Transverse colon (tissue), 4 donors: ENCODE data around the gene TMEM235.

Source experiments
- CTCF ChIP-seq, 5 experiments: fragments of 200-600 bp in 3 of 5; fragments of 450-650 bp in 2 of 5; sonication (generic) in 3 of 5; IDR thresholded peaks; 1 replicate in 2 of 5; 2 replicates in 3 of 5; pipeline ENCODE4 v1.5.1; 2016 to 2017; ENCODE audit warnings: antibody characterized with exemption in 5 of 5, inconsistent platforms in 3 of 5, mild to moderate bottlenecking in 2 of 5, moderate library complexity in 1 of 5
- EP300 ChIP-seq: sonication (generic); formaldehyde crosslinking; IDR thresholded peaks from one replicate; pipeline ENCODE4 v1.6.1; 2017; ENCODE audit warnings: antibody characterized with exemption, low read depth
- POLR2AphosphoS5 ChIP-seq, 3 donors: sonication (generic); formaldehyde crosslinking; IDR thresholded peaks; one replicate each; pipeline ENCODE4 v1.6.1; 2016; ENCODE audit warnings: antibody characterized with exemption in 3 of 3

DNA sequence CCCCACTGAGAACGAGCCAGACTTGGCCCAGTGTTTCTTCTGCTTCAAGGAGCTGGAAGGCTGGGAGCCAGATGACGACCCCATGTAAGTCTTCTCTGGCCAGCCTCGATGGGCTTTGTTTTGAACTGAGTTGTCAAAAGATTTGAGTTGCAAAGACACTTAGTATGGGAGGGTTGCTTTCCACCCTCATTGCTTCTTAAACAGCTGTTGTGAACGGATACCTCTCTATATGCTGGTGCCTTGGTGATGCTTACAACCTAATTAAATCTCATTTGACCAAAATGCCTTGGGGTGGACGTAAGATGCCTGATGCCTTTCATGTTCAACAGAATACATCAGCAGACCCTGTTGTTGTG, 16.7 kb upstream of the TMEM235 start:
- TF ChIP-seq CTCF (IDR thresholded peaks at IDR 0.05), result no peak
- TF ChIP-seq EP300, result no peak
- TF ChIP-seq POLR2AphosphoS5 (IDR thresholded peaks at IDR 0.05), result no peak
